Loucy (cell line): ENCODE results near the gene FOXO6.

Experiments used
- H2AFZ ChIP-seq: fragments of 200-600 bp; sonication (generic); 2 replicates; pipeline ENCODE4 v1.6.0; 2016; ENCODE audit warnings: antibody characterized with exemption, mild to moderate bottlenecking, low read length, moderate library complexity
- H3F3A ChIP-seq: fragments of 200-600 bp; 2 replicates; pipeline ENCODE4 v1.6.0; 2016; ENCODE audit warnings: antibody characterized with exemption, low read depth, mild to moderate bottlenecking
- H3K27me3 ChIP-seq: fragments of 200-600 bp; sonication (generic); 2 replicates; pipeline ENCODE4 v1.6.1; 2014; ENCODE audit warnings: low read length, mild to moderate bottlenecking; ENCODE audit not compliant: insufficient read depth, poor library complexity, severe bottlenecking
- H3K36me3 ChIP-seq: fragments of 200-600 bp; sonication (generic); 2 replicates; pipeline ENCODE4 v1.6.1; 2016; ENCODE audit warnings: low read length; ENCODE audit not compliant: insufficient read depth
- H3K4me1 ChIP-seq: fragments of 200-600 bp; sonication (generic); 2 replicates; pipeline ENCODE4 v1.5.1; 2014; ENCODE audit warnings: low read length, mild to moderate bottlenecking; ENCODE audit not compliant: insufficient read depth, poor library complexity, severe bottlenecking
- H3K4me2 ChIP-seq: fragments of 200-600 bp; sonication (generic); 2 replicates; pipeline ENCODE4 v1.6.0; 2014; ENCODE audit warnings: antibody characterized with exemption, low read length, low read depth, mild to moderate bottlenecking; ENCODE audit not compliant: poor library complexity, severe bottlenecking
- H3K4me3 ChIP-seq: fragments of 200-600 bp; sonication (generic); 2 replicates; pipeline ENCODE4 v1.5.1; 2014; ENCODE audit warnings: low read length, mild to moderate bottlenecking, mixed read lengths; ENCODE audit not compliant: poor library complexity, severe bottlenecking
- H3K79me2 ChIP-seq: fragments of 200-600 bp; sonication (generic); 2 replicates; pipeline ENCODE4 v1.6.1; 2014; ENCODE audit warnings: low read length; ENCODE audit not compliant: insufficient read depth
- H3K9ac ChIP-seq: fragments of 200-600 bp; sonication (generic); 2 replicates; pipeline ENCODE4 v1.6.0; 2014; ENCODE audit warnings: mild to moderate bottlenecking, low read depth, low read length, moderate library complexity; ENCODE audit not compliant: poor library complexity, severe bottlenecking
- H3K9me2 ChIP-seq: fragments of 200-600 bp; sonication (generic); replicated peaks from 2 replicates; pipeline ENCODE4 v1.6.1; 2016; ENCODE audit warnings: low read depth, low read length, mixed read lengths
- H3K9me3 ChIP-seq: fragments of 200-600 bp; sonication (generic); 2 replicates; pipeline ENCODE4 v1.6.1; 2014; ENCODE audit warnings: mild to moderate bottlenecking, antibody characterized with exemption, low read length, low read depth; ENCODE audit not compliant: insufficient read depth
- H4K20me1 ChIP-seq: fragments of 200-600 bp; sonication (generic); 2 replicates; pipeline ENCODE4 v1.6.0; 2014; ENCODE audit warnings: antibody characterized with exemption, low read length, mild to moderate bottlenecking; ENCODE audit not compliant: insufficient read depth, poor library complexity, severe bottlenecking
- CTCF ChIP-seq: fragments of 200-600 bp; sonication (generic); conservative IDR thresholded peaks from 2 replicates; pipeline ENCODE4 v1.5.1; 2014; ENCODE audit warnings: mild to moderate bottlenecking, antibody characterized with exemption, low read length
- EZH2phosphoT487 ChIP-seq: fragments of 200-600 bp; IDR thresholded peaks from 2 replicates; pipeline ENCODE4 v1.6.1; 2018; ENCODE audit warnings: antibody characterized with exemption, mild to moderate bottlenecking, moderate library complexity, borderline replicate concordance

The FOXO6 gene

GRCh38 chr1:41430582-41430981 lies 69.3 kb downstream of the FOXO6 start:
- no peak overlapping the region for H2AFZ ChIP-seq
- no peak overlapping the region for H3K9ac ChIP-seq
- no peaks in the 10 kb centered on the region for H3K27me3 ChIP-seq
- H3K9me3 ChIP-seq: no peaks in the 10 kb centered on the region
- no peaks in the 10 kb centered on the region for H3K9me2 ChIP-seq
- no peaks in the 10 kb centered on the region for H3K4me1 ChIP-seq
- H3K36me3 ChIP-seq: no peaks in the 10 kb centered on the region
- no peak overlapping the region for H3K4me2 ChIP-seq
- no peaks in the 10 kb centered on the region for H3K79me2 ChIP-seq
- no peaks in the 10 kb centered on the region for H4K20me1 ChIP-seq
- H3K4me3 ChIP-seq: no peak overlapping the region
- no peaks in the 10 kb centered on the region for H3F3A ChIP-seq
- TF ChIP-seq EZH2phosphoT487: no peak
- TF ChIP-seq CTCF: no peak

- no peaks in the 10 kb centered on the region for H3K79me2 ChIP-seq
- no peaks in the 10 kb centered on the region for H3K4me1 ChIP-seq
- no peaks in the 10 kb centered on the region for H3K36me3 ChIP-seq
- no peak overlapping the region for H2AFZ ChIP-seq
- H3K9me2 ChIP-seq: no peaks in the 10 kb centered on the region
- no peaks in the 10 kb centered on the region for H4K20me1 ChIP-seq
- H3K9ac ChIP-seq: no peak overlapping the region
- no peak overlapping the region for H3K4me3 ChIP-seq
- no peak overlapping the region for H3K4me2 ChIP-seq
- TF ChIP-seq CTCF (no peak), EZH2phosphoT487 (no peak)
- no peaks in the 10 kb centered on the region for H3K9me3 ChIP-seq
- H3K27me3 ChIP-seq: no peaks in the 10 kb centered on the region
- H3F3A ChIP-seq: no peaks in the 10 kb centered on the region
Measured at GRCh38 chr1:41431490-41432350, 70.5 kb downstream of the FOXO6 start.
